ENCODE data around the gene UBE2L6.

DNA sequence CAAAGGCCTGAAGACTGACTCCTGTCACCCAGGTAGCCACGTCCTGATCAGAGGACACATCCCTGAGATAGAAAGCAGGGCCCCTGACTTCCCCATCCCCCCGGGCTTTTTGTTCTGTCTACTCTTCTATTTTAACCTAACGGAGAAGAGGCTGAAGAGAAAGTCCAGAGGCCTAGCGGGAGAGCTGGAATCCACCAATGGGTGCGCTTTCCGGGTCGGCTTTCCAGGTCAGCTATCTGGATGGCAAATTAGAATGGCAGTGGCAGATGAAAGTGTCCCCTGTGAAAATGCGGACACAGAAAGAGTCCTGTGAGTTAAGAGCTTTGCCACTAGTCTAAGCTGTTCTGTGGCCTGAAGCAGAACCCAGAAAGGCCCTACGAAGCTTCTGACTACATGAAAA lies 16.9 kb upstream of the UBE2L6 start:
- no peak for TF ChIP-seq CTCF (IDR thresholded peaks at IDR 0.05)
- no peak for TF ChIP-seq POLR2A (IDR thresholded peaks at IDR 0.05; ENCODE audit: low read length)
- no peak for TF ChIP-seq RNF2 (IDR thresholded peaks at IDR 0.05; ENCODE audit: borderline replicate concordance, low read depth)

Data from A549 (cell line).